ENCODE results near the gene ADCY1.

DNA sequence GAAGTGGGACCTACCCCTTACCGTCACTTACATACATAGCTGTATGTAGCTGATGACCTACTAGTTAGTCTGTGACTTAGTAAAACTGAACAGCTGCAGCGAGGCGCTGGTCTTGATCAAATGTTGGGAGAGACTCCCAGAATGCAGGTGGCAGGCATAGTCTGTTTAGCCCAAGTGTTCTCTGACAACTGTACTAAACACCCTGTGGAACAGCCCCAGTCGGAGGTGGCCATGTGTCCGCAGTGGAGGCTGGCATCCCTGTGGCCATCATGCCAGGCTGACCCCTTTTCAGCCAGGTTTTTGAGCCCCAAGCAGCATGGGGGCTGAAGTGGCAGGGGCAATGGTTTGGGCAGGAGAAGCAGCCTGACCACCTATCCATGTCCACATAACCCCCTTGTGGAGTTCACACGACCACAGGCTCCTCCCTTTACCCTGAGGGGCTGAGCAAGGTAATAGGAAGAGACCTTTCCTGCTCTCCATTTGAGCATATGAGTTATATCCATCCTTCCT lies 7.2 kb downstream of the ADCY1 start:
- TF ChIP-seq EZH2 (IDR thresholded peaks at IDR 0.05) (no peak), POLR2AphosphoS5 (IDR thresholded peaks at IDR 0.05; ENCODE audit: borderline replicate concordance, low read depth, low read length) (no peak), FOXP2 (optimal IDR thresholded peaks at IDR 0.05; ENCODE audit: control extremely low read depth, extremely low read length, insufficient read depth) (no peak)
